ENCODE measurements around the gene CSF3R.

Gene CSF3R

DNA sequence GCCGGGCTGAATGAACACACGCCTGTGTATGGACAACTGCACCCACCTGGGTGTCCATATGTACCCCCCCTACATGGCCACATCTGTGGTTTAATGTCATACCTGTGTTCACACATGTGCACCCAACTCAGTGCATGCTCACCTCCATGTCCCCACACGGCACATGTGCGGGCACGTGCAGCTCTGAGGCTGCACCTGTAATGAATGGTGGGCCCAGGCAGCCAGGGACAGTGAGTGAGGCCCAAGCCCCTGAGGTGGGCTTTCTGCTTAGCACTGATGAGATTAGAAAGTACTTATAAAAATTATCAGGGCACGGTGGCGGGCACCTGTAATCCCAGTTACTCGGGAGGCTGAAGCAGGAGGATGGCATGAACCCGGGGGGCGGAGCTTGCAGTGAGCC is 42.5 kb upstream of the CSF3R start:
- H3K4me3 ChIP-seq (replicated peaks in 1 of 2; ENCODE audit: low read depth in 2 of 2, low read length in 2 of 2) = no peak overlapping the region
- TF ChIP-seq, protein P1, sequence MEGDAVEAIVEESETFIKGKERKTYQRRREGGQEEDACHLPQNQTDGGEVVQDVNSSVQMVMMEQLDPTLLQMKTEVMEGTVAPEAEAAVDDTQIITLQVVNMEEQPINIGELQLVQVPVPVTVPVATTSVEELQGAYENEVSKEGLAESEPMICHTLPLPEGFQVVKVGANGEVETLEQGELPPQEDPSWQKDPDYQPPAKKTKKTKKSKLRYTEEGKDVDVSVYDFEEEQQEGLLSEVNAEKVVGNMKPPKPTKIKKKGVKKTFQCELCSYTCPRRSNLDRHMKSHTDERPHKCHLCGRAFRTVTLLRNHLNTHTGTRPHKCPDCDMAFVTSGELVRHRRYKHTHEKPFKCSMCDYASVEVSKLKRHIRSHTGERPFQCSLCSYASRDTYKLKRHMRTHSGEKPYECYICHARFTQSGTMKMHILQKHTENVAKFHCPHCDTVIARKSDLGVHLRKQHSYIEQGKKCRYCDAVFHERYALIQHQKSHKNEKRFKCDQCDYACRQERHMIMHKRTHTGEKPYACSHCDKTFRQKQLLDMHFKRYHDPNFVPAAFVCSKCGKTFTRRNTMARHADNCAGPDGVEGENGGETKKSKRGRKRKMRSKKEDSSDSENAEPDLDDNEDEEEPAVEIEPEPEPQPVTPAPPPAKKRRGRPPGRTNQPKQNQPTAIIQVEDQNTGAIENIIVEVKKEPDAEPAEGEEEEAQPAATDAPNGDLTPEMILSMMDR (IDR thresholded peaks at IDR 0.05; ENCODE audit: low read depth, low read length) = no peak
- DNase-seq (ENCODE audit: low read depth in 2 of 2) = no peak

DNA sequence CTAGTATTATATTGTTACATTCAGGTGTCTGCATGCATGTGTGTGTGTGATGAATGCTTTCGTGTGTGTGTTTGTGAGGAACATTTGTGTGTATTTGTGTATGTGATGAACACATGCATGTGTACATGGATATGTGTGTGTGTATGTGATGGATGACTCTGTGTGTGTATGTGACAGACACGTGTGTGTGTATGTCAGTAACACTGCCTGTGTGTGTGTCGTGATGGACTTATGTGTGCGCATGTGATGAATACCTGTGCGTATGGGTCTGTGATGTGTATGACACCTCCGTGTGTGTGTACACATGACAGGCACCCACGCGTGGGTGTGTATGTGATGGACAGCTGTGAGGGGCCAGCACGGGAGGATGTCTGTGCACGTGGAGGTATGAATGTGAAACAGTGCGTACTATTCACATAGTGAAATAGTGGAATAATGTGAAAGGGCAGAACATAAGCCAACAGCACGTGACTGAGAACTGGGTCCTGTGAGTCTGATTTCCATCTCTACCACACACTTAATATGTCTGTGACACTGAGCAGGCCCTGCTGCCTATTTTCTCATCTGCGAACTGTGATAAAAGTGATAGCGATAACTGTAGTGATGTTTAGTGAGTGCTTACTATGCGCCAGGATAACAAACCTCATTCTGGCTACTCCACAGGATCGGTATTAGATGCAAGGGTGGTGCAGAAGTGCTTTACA is 41.8 kb upstream of the CSF3R start:
- DNase-seq (ENCODE audit: low read depth in 2 of 2) = no peak
- TF ChIP-seq, protein P1 (IDR thresholded peaks at IDR 0.05; ENCODE audit: low read depth, low read length) = no peak
- no peak overlapping the region for H3K4me3 ChIP-seq (replicated peaks in 1 of 2; ENCODE audit: low read depth in 2 of 2, low read length in 2 of 2)

DNA sequence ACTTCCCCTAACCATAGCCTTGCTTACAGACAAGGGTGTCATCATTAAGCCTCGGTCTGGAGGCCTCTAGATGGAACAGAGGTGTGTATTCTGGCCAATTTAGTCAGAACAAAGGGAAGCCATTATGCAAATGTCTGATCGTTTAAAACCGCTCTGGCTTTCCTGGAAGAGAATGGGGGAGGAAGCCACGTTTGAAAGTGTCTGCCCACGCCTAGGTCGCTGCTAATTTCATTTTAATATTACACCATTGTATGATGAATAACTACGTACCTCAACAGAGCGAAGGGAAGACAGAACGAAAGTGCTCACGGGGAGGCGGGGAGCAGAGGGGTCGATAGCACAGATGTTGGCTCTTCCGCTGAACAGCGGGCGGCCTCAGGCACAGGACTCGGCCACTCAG is 41.1 kb upstream of the CSF3R start:
- no peak for DNase-seq (ENCODE audit: low read depth in 2 of 2)
- no peak overlapping the region for H3K4me3 ChIP-seq (replicated peaks in 1 of 2; ENCODE audit: low read depth in 2 of 2, low read length in 2 of 2)
- TF ChIP-seq, protein P1 (IDR thresholded peaks at IDR 0.05; ENCODE audit: low read depth, low read length) = no peak

DNA sequence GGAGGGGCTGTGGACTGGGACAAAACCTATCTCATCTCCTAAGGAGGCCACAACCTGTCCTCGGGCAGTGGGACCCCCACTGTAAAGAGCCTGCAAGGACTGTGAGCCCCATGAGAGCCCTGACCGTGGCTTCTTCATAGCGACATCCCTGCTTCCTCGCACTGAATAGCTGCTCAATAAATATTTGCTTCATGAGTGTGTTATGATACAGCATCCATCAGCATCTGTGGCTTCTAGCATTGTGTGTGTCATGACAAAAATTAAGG is 40.5 kb upstream of the CSF3R start:
- TF ChIP-seq, protein P1 (IDR thresholded peaks at IDR 0.05; ENCODE audit: low read depth, low read length) = no peak
- no peak overlapping the region for H3K4me3 ChIP-seq (replicated peaks in 1 of 2; ENCODE audit: low read depth in 2 of 2, low read length in 2 of 2)
- DNase-seq (ENCODE audit: low read depth in 2 of 2) = no peak

DNA sequence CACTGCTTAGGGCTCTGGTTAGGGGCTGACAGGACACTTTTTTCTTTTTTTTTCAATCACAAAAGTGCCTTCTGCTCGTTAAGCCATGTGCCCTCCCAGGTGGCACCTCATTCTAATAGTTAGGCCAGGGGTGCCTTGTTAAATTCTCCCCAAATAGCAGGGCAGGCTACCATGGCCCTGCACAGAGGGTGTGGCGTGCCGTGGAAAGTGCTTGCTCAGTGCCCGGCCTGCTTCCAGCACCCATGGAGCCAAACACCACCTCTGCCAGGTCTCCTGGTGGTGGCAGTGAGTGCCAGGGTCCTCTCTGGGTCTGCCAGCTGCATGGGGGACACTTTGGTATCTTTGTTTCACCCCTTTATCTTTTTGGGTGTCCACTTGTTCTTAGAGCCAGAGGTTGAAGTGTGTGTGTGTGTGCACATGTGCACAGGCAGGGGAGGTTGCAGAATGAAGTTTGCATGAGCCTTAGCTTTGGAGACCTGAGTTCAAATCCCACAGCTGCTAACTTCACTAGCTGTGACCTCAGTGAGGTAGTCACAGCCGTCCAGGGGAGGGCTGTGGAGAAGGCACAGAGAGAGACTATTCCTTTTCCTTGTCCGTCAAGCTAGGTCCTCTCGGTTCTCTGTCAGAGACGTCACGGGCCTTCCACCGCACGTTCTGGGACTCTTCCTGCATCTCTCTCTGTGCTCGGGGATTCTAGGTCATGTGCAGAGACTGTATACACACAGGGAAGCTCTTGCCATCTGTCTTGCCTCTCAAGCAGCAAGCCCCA is 39.9 kb upstream of the CSF3R start:
- no peak for DNase-seq (ENCODE audit: low read depth in 2 of 2)
- TF ChIP-seq, protein P1 (IDR thresholded peaks at IDR 0.05; ENCODE audit: low read depth, low read length) = no peak
- no peak overlapping the region for H3K4me3 ChIP-seq (replicated peaks in 1 of 2; ENCODE audit: low read depth in 2 of 2, low read length in 2 of 2)

DNA sequence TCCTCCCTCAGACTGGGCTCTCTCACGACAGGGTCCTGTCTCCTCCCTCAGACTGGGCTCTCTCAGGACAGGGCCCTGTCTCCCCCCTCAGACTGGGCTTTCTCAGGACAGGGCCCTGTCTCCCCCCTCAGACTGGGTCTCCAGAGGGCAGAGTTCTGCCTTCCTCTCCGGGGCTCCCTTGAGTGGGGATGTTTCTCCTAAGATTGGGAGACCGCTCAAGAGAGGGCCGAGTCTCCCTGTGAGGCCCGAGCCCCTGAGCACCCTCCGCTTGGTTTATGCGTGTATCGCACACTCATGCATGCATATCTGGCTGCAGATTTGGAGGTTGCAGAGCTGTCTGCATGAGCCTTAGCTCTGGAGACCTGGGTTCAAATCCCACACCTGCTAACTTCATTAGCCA is 39.3 kb upstream of the CSF3R start:
- H3K4me3 ChIP-seq (replicated peaks in 1 of 2; ENCODE audit: low read depth in 2 of 2, low read length in 2 of 2) = no peak overlapping the region
- TF ChIP-seq, protein P1 (IDR thresholded peaks at IDR 0.05; ENCODE audit: low read depth, low read length) = no peak
- DNase-seq (ENCODE audit: low read depth in 2 of 2) = no peak

Measured in cardiac fibroblast (primary cell).